MG63 (cell line): ENCODE data around the gene SLC2A4. TPM values are rescaled to one million over a fixed set of nuclear protein-coding genes. Genes with fewer than 3 reads are reported as not detected.

Experiments
- DNase-seq: peaks from one replicate; pipeline ENCODE4 v3.0.0-alpha.2; 2020
- H3K27me3 ChIP-seq: fragments of 250-450 bp; sonication (Bioruptor Pico); 2 replicates; pipeline ENCODE4 v1.5.1; 2020; ENCODE audit warnings: mild to moderate bottlenecking, moderate library complexity
- H3K36me3 ChIP-seq: fragments of 250-450 bp; sonication (Bioruptor Pico); 2 replicates; pipeline ENCODE4 v1.5.1; 2020; ENCODE audit warnings: mild to moderate bottlenecking, moderate library complexity
- H3K4me3 ChIP-seq: fragments of 250-450 bp; sonication (Bioruptor Pico); 2 replicates; pipeline ENCODE4 v1.5.1; 2020; ENCODE audit warnings: mild to moderate bottlenecking, moderate library complexity
- H3K9me3 ChIP-seq: fragments of 250-450 bp; sonication (Bioruptor Pico); 2 replicates; pipeline ENCODE4 v1.5.1; 2020; ENCODE audit warnings: mild to moderate bottlenecking, moderate library complexity
- total RNA-seq: library from RNA; depleted of rRNA; stranded (reverse); fragments of >200 nt; shearing (Covaris generic); gene quantifications from 2 replicates; pipeline ENCODE4 v1.2.3, GENCODE V29; 2014; ENCODE audit warnings: low replicate concordance

Gene SLC2A4
- total RNA-seq, 1 experiment from 2014 or later: not detected

DNA sequence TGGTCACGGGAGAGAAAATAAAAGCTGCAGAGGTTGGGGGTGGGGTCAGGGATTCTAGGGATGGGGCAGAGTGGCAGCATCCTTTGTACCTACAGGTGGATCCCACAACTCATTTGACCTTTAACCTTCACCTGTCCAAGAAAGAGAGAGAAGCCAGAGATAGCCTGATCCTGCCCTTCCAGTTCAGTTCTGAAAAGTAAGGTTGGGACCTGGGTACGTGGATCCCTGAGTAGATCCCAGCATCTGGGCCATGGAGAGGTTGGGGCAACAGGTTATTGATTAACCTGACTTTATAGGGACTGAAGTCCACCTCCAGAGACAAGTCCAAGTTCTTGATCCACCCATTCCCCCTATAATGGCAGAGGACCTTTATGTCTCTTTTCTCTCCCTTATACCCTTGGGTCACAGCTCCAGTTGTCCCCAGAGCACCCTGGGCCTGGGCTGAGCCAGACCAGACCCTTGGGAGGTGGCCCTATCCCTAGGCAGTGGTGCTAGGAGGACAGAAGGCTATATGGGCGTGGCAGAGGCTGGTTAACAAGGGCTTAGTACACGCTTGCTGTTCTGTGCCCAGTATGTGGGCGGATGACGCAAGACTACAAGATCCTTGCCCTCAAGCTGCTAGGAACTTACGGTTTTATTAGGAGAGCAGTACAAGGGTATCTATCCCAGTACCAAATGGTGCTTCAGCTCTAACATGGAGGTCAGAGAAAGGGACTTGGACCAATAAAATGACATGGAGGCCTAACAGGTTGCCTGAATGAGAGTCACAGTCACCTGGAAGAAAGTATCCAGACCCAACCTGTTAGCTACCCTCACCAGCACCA is 22.6 kb upstream of the SLC2A4 start:
- Histone ChIP-seq H3K9me3 (no peaks in the 10 kb centered on the region), H3K27me3 (no peaks in the 10 kb centered on the region), H3K4me3 (no peak overlapping the region), H3K36me3 (peaks cover 26% of the 10 kb centered on the region)
- peak; percentile 77 for DNase-seq

DNA sequence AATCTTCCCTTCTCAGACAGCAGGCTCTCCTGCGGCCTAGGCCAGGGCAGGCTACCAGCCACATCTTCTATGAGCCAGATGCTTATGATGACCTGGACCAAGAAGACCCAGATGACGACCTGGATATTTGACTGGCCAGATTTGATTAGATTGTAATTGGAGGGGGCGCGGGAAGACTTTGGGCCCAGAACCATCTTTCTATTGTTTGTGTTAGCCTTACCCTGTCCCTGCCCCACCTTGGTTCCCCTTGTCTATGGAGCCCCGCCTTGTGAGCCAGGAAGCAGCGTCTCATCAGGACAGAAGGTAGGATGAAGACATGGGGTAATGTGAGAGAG is 22.0 kb upstream of the SLC2A4 start:
- Histone ChIP-seq H3K4me3 (no peak overlapping the region), H3K9me3 (no peaks in the 10 kb centered on the region), H3K36me3 (peaks cover 20% of the 10 kb centered on the region), H3K27me3 (no peaks in the 10 kb centered on the region)
- no peak for DNase-seq

DNA sequence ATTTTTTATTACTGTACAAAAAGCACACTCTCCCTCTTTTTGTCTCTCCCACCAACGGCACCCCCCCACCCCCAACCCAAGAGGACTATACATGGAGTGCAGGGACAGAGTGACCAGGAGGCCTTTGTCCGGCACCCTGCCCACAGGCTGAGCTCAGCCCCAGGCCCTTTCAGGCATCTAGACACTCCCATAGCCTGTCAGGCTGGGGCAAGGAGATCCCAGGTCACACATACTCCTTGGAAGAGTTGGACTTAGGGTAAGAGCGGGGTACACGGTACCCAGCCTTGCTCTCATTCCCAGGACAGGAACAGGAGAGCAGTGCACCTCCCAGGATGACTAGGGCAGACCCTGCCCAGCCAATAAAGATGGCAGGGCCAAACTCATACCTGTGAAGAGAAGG is 21.4 kb upstream of the SLC2A4 start:
- Histone ChIP-seq H3K4me3 (no peak overlapping the region), H3K9me3 (no peaks in the 10 kb centered on the region)

DNA sequence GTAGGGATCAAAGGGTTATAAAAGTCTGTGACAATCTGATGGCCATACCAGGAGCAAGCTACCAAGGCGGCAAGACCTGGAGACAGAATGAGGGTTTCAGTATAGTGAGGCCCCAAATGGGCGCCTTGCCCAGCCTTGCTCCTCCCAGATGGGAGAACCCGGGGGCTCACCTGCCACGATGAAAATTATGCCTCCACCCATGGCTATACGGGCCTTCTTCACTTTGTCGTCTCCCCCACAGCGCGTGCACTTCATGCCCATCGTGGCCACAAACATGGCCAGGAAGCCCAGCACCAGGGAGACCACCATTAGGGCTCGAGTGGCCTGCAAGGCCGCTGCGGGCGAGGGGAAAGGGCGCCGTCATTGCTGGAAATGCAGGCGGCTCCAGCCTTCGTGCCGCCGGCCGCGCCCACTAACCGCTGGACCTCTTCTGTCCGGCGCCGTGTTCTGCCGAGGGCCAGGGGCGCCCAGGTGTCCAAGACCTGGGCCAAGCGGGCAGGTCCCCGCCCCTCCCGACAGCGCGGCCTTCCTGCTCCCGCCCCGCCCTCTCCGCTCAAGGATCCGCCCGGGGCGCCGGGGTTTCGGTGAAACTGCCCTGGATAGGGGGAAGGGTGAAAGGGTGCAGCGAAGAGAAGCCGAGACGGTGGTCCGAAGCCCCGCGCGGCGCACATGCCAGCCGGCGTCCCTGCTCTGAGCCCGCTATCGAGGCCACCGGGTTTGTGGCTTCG is 20.7 kb upstream of the SLC2A4 start:
- no peaks in the 10 kb centered on the region for H3K27me3 ChIP-seq
- no peaks in the 10 kb centered on the region for H3K9me3 ChIP-seq
- H3K4me3 ChIP-seq: no peak overlapping the region
- DNase-seq: no peak
- peaks cover 19% of the 10 kb centered on the region for H3K36me3 ChIP-seq

More for the DNA sequence above, 21.4 kb upstream of the SLC2A4 start:
- Histone ChIP-seq H3K36me3 (peaks cover 19% of the 10 kb centered on the region), H3K27me3 (no peaks in the 10 kb centered on the region)
- DNase-seq: no peak

DNA sequence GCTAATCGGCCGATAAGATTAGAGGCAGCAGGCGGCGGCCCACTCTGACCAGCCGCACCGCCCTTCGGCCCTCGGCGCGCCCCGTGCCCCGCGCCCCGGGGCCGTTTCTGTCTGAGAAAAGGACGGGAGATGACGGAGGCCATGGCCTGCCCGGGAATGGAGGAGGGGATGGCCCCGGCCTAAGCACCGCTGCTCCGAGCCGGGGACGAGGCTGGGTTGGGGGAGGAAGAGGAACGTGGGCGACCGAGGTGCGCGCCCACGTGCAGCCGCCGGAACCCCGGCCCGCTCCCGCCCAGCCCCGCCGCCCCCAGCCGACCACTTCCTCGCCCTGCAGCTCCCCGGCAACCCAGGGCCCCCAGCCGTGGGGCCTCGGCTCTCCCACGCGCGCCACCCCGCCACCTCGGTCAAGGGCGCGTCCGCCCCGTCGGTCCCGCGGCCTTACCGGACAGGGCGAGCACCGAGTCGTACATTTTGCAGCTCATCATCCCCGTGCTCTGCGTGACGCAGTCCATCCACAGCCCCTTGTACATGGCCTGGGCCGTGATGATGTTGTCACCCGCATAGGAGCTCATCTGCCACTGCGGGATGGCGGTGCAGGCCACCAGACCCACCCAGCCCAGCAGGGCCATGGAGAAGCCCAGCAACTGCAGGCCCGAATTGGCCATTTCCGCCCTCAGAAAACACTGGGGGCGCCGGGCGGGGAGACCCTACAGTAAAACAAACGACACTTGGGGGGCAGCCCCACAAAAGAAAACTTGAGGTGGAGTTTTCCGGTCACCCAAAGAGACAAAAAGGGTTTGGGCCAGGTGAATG is 19.9 kb upstream of the SLC2A4 start:
- H3K4me3 ChIP-seq: no peak overlapping the region
- no peaks in the 10 kb centered on the region for H3K27me3 ChIP-seq
- no peak for DNase-seq
- H3K9me3 ChIP-seq: no peaks in the 10 kb centered on the region
- H3K36me3 ChIP-seq: peaks cover 12% of the 10 kb centered on the region

DNA sequence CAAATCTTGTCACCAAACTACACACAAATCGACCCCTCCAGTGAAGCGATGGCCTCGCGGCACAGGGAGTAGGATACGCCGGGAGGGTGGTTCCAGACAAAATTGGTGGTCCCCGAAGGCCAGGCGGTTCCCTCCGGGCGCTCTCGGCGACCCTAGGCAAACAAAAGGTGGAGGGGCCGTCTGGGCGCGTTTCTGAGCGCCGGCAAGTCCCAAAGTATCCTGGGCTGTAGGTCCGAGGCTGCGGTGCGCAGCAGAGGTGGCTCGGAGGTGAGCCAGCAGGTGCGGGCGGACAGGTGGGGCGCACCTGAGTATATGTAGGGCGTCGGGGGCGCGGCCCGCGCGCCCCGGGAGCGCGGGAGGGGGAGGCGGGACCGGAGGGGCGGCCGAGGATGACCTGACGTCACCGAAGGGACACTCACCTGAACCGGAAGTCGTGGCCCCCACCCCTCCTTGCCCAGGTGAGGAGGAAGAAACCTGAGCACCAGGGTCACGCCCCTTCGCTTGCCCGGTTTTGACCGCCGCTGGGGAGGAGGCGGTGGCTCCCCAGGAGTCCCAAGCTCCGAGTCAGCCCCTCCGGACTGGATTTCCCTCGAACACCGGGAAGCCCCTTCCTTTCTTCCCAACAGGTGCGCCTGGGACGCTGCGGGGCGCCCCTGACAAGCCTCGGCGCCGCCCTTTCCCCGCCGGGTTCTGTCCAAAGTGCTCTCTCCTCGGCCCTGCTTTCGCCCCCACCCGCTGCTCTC is 19.2 kb upstream of the SLC2A4 start, which contains the start of gene CLDN7:
CLDN7 (minus strand) TSS at position 287 of the 743 bp plus-strand sequence. CDS start 435 bp downstream, outside the sequence.
- Histone ChIP-seq H3K36me3 (peaks cover 10% of the 10 kb centered on the region), H3K27me3 (no peaks in the 10 kb centered on the region), H3K4me3 (no peak within 1 kb of the TSS), H3K9me3 (no peaks in the 10 kb centered on the region)
- no peak for DNase-seq

DNA sequence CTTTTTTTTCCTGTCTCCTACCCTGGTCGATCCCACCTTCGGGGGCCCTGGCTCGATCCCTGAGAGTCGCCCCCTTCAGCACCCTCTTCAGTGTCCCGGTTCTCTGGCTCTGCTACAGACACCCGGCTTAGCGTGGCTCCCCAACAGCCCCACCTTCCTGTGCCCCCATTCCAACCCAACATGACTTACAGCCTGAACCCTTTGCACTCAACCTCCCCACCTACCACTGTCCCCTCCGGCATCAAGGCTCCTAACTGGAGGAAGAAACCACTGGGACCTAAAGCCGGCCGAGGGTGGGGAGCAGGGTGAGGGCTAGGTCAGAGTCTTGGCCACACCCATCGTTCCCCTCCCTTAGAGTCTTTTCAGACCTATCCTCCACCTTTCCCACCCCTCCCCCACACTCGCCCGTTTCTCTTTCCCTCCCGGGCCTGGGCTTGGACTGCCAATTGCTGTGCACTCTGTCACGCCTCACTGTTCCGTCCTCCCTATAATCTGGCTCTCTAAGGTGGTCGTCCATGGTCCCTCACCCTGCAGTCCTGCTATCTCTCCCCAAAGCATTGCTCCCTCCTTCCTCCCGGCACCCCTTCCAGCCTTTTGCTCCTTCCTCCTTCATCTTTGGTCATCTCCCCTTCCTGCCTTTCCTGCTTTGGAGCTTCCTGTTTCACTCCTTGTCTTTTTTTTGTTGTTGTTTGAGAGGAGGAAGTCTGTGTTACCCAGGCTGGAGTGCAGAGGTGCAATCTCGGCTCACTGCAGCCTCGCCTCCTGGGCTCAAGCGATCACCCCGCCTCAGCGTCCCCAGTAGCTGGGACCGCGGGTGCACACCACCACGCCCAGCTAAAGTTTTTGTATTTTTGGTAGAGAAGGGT is 18.4 kb upstream of the SLC2A4 start:
- no peaks in the 10 kb centered on the region for H3K27me3 ChIP-seq
- DNase-seq: no peak
- peaks cover 8% of the 10 kb centered on the region; the same call in 1 of the 2 replicates for H3K36me3 ChIP-seq
- H3K9me3 ChIP-seq: no peaks in the 10 kb centered on the region
- H3K4me3 ChIP-seq: no peak overlapping the region

DNA sequence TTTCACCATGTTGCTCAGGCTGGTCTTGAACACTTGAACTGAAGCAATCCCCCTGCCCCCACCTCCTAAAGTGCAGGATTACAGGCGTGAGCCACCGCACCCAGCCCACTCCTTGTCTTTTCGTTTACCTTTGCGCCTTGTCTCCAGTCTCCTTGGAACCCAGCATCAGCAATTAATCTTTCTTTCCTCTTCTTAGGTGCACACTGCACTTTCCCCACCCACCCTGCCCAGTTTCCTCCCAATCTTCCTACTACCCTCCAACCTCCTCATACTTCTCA is 17.8 kb upstream of the SLC2A4 start:
- H3K27me3 ChIP-seq: no peaks in the 10 kb centered on the region
- DNase-seq: no peak
- no peak overlapping the region for H3K4me3 ChIP-seq
- H3K9me3 ChIP-seq: no peaks in the 10 kb centered on the region
- H3K36me3 ChIP-seq: peaks cover 5% of the 10 kb centered on the region; the same call in 1 of the 2 replicates

DNA sequence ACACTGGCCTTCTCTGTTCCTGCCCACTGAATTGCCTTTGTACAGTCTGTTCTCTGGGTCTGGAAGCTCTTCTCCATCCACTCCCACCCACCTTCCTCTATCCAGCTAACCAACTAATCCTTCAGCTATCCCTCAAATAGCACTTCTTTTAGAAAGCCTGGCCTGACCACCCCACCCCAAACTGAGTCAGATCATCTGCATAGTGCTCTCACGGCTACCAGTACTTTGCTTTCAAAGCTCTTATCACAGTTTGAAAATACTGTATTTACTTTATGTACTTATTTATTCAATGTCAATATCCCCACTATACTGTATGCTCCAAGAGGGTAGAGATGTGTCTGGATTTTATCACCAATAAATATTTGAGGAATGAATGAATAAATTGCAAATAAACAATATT is 14.7 kb upstream of the SLC2A4 start:
- no peaks in the 10 kb centered on the region for H3K9me3 ChIP-seq
- peak; percentile 33 for DNase-seq
- no peak overlapping the region for H3K4me3 ChIP-seq
- no peaks in the 10 kb centered on the region for H3K36me3 ChIP-seq
- no peaks in the 10 kb centered on the region for H3K27me3 ChIP-seq

DNA sequence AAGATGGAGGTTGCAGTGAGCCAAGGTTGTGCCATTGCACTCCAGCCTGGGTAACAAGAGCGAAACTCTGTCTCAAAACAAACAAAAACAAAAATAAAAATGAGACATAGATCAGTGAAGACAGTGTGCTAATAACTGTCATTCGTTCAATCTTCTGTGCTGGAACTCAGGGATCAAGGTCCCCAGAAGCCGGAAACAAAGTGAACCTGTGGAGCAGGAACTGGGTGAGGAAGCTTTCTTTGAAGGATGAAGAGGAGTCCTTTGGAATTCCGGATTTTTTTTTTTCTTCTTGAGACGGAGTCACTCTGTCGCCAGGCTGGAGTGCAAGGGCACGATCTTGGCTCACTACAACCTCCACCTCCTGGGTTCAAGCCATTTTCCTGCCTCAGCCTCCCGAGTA is 2.1 kb upstream of the SLC2A4 start:
- Histone ChIP-seq H3K4me3 (no peak overlapping the region), H3K36me3 (no peaks in the 10 kb centered on the region), H3K27me3 (no peaks in the 10 kb centered on the region), H3K9me3 (no peaks in the 10 kb centered on the region)
- DNase-seq: no peak

DNA sequence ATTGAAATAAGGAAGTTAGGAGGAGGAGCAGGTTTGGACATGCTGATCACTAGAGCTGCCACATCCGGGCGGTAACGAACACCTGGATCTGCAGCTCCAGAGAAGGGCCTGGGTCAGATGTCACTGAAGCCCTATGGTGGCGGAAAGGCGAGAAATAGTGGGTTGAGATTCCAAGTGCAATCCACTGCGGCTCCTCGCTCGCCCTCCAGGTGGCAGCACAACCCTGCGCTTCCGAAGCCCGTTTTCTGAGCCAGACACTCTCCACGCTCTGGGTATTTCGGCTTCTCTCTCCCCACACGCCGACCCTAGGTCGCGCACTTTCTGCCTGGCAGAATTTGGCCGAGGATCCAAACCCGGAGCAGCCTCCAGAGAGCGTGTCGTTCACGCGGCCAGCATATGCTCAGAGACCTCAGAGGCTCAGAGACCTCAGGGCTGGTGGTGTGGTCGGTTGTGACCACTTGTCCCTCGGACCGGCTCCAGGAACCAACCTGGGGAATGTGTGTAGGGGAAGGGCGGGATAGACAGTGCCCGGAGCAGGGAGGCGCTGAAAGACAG is 922 bp upstream of the SLC2A4 start:
- Histone ChIP-seq H3K36me3 (no peaks in the 10 kb centered on the region), H3K4me3 (peak overlapping the region; percentile 25), H3K9me3 (no peaks in the 10 kb centered on the region), H3K27me3 (no peaks in the 10 kb centered on the region)
- peak; percentile 63 for DNase-seq

DNA sequence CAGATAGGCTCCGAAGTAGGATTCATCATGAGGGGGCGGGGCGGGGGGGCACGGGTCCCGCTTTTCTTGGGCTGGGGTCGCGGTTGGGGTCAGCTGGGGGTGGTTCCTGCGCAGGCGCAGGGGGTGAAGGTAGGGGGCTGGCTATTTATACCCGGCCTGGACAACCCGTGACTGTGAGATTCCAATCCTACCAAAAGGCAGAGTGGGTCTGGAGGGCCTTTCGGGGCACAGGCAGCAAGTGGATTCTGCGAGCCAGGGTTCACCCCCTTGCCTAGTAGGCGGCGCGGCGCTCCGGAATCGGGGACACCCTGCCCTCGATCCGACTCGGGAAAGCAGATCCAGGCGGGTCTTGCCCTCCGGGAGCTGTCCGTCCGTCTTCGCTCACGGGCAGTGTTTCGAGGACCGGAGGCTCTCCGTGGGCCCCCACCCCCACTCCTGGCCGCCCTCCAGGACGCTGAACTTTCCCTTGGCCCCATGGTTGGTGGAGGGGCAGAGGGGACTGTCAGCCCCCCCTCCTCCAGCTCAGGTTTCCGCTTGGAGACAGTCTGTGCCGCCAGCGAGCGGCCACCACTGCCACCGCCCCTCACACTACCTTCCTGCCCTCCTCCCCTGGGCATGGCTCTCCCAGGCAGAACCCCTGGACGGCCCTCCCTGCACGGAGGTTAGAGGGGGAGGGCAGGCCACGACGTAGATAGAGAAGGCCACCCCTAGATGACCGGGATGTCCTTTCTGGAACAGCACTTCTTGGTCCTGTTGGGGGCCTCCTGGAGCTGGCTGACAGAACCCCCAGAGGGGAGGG is 634 bp downstream of the SLC2A4 start:
- H3K27me3 ChIP-seq: no peaks in the 10 kb centered on the region
- no peak for DNase-seq
- H3K9me3 ChIP-seq: no peaks in the 10 kb centered on the region
- H3K36me3 ChIP-seq: no peaks in the 10 kb centered on the region
- no peak overlapping the region for H3K4me3 ChIP-seq

DNA sequence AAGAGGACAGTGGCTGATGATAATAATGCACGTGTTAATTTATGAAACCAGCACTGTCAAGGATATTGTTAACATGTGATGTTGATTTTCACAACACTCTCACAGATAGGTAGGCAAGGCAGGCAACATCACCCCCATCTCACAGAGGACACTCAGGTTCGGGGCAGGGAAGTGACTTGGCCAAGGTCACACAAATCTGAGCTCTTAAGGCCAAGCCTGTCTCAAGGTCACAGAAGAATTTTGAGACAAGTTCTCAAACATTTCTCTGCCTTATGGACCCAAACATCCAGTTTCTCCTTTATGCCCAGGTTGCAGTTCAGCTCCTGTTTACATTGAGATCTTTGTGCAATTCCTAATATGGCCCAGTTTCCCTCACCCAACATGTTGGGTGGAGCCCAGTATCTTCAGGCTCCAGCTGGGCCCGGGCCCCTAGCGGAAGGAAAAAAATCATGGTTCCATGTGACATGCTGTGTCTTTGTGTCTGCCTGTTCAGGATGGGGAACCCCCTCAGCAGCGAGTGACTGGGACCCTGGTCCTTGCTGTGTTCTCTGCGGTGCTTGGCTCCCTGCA is 1.3 kb downstream of the SLC2A4 start:
- Histone ChIP-seq H3K9me3 (no peaks in the 10 kb centered on the region), H3K4me3 (no peak overlapping the region), H3K27me3 (no peaks in the 10 kb centered on the region), H3K36me3 (no peaks in the 10 kb centered on the region)
- DNase-seq: no peak

DNA sequence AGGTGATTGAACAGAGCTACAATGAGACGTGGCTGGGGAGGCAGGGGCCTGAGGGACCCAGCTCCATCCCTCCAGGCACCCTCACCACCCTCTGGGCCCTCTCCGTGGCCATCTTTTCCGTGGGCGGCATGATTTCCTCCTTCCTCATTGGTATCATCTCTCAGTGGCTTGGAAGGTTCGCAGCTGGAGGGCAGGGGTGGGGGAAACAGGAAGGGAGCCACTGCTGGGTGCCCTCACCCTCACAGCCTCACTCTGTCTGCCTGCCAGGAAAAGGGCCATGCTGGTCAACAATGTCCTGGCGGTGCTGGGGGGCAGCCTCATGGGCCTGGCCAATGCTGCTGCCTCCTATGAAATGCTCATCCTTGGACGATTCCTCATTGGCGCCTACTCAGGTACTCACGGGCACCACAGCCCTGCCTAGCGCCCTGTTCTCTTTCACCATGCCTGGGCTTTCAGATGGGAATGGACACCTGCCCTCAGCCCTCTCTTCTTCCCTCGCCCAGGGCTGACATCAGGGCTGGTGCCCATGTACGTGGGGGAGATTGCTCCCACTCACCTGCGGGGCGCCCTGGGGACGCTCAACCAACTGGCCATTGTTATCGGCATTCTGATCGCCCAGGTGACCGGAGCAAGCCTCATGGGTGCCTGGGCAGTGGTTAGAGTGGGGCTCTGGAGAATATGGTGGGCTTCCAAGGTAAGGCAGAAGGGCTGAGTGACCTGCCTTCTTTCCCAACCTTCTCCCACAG is 2.1 kb downstream of the SLC2A4 start:
- H3K4me3 ChIP-seq: no peak overlapping the region
- H3K36me3 ChIP-seq: no peaks in the 10 kb centered on the region
- DNase-seq: no peak
- no peaks in the 10 kb centered on the region for H3K27me3 ChIP-seq
- H3K9me3 ChIP-seq: no peaks in the 10 kb centered on the region
